BJ (cell line): Measurements from ENCODE around the gene DHRS4. TPM values are rescaled to one million over a fixed set of nuclear protein-coding genes. Genes with fewer than 3 reads are reported as not detected.

Experiments used
- CTCF ChIA-PET: fragments of 350-600 bp; formaldehyde crosslinking; extraction: SDS; loops from one replicate; lab custom pipeline; 2021; ENCODE audit warnings: antibody characterized with exemption, inconsistent platforms; lab: Yijun Ruan, JAX
- POLR2A ChIA-PET: fragments of 300-600 bp; sonication (Branson Sonifier 250); formaldehyde crosslinking; extraction: SDS; loops from one replicate; lab custom pipeline; 2021; ENCODE audit warnings: antibody characterized with exemption; lab: Charles Lee
- DNase-seq: peaks from one replicate; pipeline ENCODE4 v3.0.0-alpha.2; 2011; ENCODE audit warnings: low read depth
- H3K27me3 ChIP-seq: 2 replicates; pipeline ENCODE4 v1.6.0; 2011; ENCODE audit warnings: low read length; ENCODE audit not compliant: control insufficient read depth, insufficient read depth
- H3K36me3 ChIP-seq: 2 replicates; pipeline ENCODE4 v1.5.1; 2011; ENCODE audit warnings: low read length; ENCODE audit not compliant: control insufficient read depth, insufficient read depth
- H3K4me3 ChIP-seq: 2 replicates; pipeline ENCODE4 v1.5.1; 2011; ENCODE audit warnings: low read depth, mild to moderate bottlenecking, control low read depth, low read length
- polyA plus RNA-seq: library from polyadenylated mRNA; depleted of rRNA; stranded (reverse); fragments of >200 nt; gene quantifications from 2 replicates; pipeline ENCODE4 v1.2.3, GENCODE V29; 2011
- TF ChIP-seq, protein P1 (sequence below): IDR thresholded peaks from 2 replicates; pipeline ENCODE4 v1.5.1; 2011; ENCODE audit warnings: low read depth, mild to moderate bottlenecking, control low read depth, inconsistent platforms, low read length, moderate library complexity; ENCODE audit not compliant: insufficient read depth

Gene DHRS4
- polyA plus RNA-seq, 1 experiment: 24.7 TPM

DNA sequence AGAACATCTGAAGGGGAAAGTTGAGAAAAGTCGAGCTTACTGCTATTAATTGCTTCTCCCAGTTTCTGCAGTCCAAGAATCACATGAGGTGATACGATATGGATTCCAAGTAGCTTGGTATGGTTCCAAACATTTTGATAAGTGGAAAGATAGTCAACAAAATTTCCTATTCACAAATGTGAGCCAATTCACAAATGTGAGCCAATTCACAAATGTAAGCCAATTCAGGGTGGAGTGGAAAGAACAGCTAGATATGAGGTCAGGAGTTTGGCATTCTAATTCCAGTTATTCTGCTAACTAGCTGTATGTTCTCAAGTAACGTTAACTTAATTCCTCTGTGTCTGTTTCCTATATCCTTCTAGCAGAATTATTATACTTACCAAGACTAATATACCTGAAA is 37.6 kb upstream of the DHRS4 start:
- no peaks in the 10 kb centered on the region for H3K36me3 ChIP-seq
- DNase-seq: no peak
- CTCF ChIA-PET: interaction anchor here (0.8 to 1.0 kb wide), 2 partner anchors 172 to 327 kb away, joined by 3 to 4 read pairs; no protein-coding TSS in a partner anchor

DNA sequence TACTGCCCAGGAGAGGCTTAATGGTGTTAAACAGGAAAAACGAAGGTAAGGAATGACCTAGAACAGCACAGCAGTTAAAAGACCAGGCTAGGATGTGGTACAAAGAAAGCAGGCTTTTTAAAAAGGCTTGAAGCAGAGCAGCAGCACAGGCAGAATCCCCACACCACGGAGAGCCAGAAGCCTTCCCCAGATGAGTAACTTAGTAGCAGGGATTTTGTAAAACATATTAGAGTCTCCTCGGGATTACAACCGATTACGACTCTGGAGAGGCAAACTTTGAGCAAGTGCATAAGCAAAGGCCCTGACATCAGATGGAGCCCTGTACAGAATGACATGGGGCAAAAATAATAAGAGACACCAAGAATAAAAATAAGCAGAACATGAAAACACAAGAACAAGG is 37.1 kb upstream of the DHRS4 start:
- ChIA-PET CTCF (interaction anchor here (0.8 to 1.0 kb wide), 2 partner anchors 172 to 328 kb away, joined by 3 to 4 read pairs; no protein-coding TSS in a partner anchor), POLR2A (no interaction called here)
- H3K27me3 ChIP-seq: 0 out of 2 replicates have a peak, but pooled peaks cover 3% of the 10 kb centered on the region
- no peak overlapping the region for H3K4me3 ChIP-seq
- no peaks in the 10 kb centered on the region for H3K36me3 ChIP-seq
- DNase-seq: no peak
- TF ChIP-seq, protein P1, sequence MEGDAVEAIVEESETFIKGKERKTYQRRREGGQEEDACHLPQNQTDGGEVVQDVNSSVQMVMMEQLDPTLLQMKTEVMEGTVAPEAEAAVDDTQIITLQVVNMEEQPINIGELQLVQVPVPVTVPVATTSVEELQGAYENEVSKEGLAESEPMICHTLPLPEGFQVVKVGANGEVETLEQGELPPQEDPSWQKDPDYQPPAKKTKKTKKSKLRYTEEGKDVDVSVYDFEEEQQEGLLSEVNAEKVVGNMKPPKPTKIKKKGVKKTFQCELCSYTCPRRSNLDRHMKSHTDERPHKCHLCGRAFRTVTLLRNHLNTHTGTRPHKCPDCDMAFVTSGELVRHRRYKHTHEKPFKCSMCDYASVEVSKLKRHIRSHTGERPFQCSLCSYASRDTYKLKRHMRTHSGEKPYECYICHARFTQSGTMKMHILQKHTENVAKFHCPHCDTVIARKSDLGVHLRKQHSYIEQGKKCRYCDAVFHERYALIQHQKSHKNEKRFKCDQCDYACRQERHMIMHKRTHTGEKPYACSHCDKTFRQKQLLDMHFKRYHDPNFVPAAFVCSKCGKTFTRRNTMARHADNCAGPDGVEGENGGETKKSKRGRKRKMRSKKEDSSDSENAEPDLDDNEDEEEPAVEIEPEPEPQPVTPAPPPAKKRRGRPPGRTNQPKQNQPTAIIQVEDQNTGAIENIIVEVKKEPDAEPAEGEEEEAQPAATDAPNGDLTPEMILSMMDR: no peak

More for the DNA sequence above, 37.6 kb upstream of the DHRS4 start:
- POLR2A ChIA-PET: no interaction called here
- 0 out of 2 replicates have a peak, but pooled peaks cover 3% of the 10 kb centered on the region for H3K27me3 ChIP-seq
- TF ChIP-seq, protein P1: no peak
- no peak overlapping the region for H3K4me3 ChIP-seq

DNA sequence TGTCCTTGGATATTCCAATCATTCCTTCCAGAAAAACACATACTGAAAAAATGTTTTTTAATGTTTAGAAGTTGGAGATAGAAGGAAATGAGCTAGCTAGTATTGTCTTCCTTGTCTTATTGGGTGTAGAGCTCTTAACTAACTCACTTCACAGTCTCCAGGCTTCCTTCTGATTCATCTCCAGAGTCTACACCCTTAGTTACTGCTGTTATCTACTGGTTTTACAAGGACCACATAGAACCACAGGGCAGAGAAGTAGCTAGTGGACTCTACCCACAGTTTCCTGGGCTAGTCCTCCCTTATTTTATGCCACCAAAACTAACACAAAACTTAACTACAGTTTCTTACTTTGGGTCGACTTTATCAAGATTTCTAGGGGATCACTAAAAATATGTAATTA is 31.0 kb upstream of the DHRS4 start:
- CTCF ChIA-PET: interaction anchor here (0.7 to 3.1 kb wide), 5 partner anchors 8 to 290 kb away, joined by 3 to 17 read pairs (median 5); no protein-coding TSS in a partner anchor

DNA sequence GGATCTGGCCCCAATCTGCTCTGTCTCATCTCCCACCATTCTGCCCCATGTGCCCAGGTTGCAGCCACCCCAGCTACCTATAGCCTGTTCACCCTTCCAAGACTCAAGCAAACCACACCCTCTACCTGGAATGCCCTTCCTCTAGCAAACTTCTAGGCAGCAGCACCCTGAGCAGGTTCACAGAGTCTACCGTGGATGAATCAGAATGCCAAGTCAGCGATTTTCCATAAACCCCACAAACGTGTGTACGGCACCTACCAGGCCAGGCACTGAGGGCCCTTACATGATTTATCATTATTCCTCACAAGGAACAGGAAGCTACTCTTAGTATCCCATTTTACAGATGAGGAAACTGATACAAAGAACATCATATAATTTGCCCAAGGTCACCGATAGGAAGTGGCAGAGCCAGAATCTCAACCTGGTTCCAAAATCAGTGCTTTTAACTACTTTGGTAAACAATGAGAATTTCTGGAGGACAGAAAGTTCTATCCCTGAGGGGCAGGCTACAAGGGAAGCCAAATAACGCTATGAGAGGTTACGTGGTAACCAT is 28.0 kb upstream of the DHRS4 start:
- CTCF ChIA-PET: interaction anchor here (0.8 to 1.4 kb wide), 2 partner anchors 11 to 294 kb away, joined by 4 read pairs; no protein-coding TSS in a partner anchor
- POLR2A ChIA-PET: no interaction called here
- TF ChIP-seq, protein P1: no peak
- no peak overlapping the region for H3K4me3 ChIP-seq
- DNase-seq: no peak
- H3K36me3 ChIP-seq: no peaks in the 10 kb centered on the region
- no peaks in the 10 kb centered on the region; the same call in 1 of the 2 replicates for H3K27me3 ChIP-seq

More for the DNA sequence above, 31.0 kb upstream of the DHRS4 start:
- TF ChIP-seq, protein P1: no peak
- Histone ChIP-seq H3K4me3 (no peak overlapping the region), H3K27me3 (no peaks in the 10 kb centered on the region; the same call in 1 of the 2 replicates), H3K36me3 (no peaks in the 10 kb centered on the region)
- no peak for DNase-seq
- POLR2A ChIA-PET: no interaction called here

DNA sequence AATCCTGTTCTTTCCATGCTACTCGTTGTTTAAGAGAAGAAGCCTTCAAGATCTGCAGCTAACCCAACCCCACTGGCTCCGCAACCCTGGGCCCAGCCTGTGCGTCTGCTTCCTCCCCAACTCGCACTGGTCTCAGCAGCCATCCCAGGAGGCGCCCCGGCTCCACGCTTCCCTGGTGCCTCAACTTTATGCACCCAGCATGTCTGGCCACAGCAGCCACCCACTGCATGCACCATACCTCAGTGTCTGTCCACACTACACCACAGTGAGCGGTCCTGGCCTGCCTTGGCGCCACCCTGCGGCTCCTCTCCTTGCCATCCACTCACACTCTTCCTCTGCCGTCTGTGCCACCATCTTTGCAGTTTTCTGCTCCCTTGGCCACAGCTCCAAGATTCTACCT is 27.0 kb upstream of the DHRS4 start:
- H3K4me3 ChIP-seq: no peak overlapping the region
- no peaks in the 10 kb centered on the region for H3K36me3 ChIP-seq
- TF ChIP-seq, protein P1: no peak
- DNase-seq: no peak
- H3K27me3 ChIP-seq: no peaks in the 10 kb centered on the region; the same call in 1 of the 2 replicates
- ChIA-PET CTCF (interaction anchor here (0.6 to 1.4 kb wide), 4 partner anchors 12 to 320 kb away, joined by 3 to 4 read pairs (median 4); no protein-coding TSS in a partner anchor), POLR2A (no interaction called here)
